ENCODE data around the gene SMIM12.

Gene SMIM12

DNA sequence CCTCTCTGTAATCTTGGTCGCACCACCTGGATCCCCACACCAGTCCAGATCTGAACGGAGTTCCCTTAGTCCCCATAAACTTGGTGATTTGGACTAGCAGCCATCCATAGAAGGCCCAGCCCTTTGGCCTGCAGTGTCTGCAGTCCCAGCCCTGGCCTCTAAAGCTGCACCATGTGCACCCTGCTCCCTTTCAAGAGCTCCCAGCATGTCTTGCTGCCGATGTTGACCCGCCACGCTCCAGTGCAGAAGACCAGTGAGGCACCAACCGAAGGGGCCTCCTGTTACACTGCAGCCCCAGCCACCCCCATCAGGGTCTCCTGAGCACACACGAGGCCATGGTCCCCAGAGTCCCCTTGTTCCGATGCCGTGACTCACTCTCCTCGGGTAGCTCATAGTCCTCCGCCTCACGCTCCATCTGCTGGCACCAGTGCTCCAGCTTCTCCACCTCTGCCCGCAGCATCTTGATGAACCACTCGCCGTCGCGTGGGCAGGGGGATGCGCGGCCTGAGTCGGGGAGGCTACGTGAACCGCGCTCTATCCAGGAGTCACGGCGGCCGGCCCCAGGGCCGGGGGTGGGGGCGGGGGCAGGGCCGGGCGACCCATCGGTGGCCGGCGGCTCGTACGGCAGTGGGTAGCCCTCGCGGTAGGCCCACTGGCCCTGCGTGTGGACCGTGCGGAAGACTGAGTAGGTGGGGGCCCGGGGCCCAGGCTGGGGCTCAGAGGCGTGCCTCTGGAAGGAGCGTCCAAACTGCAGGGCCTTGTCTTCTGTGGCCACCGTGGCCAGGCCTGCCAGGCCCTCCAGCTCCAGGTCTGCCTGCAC lies 8.9 kb upstream of the SMIM12 start:
- TF ChIP-seq, protein P1, sequence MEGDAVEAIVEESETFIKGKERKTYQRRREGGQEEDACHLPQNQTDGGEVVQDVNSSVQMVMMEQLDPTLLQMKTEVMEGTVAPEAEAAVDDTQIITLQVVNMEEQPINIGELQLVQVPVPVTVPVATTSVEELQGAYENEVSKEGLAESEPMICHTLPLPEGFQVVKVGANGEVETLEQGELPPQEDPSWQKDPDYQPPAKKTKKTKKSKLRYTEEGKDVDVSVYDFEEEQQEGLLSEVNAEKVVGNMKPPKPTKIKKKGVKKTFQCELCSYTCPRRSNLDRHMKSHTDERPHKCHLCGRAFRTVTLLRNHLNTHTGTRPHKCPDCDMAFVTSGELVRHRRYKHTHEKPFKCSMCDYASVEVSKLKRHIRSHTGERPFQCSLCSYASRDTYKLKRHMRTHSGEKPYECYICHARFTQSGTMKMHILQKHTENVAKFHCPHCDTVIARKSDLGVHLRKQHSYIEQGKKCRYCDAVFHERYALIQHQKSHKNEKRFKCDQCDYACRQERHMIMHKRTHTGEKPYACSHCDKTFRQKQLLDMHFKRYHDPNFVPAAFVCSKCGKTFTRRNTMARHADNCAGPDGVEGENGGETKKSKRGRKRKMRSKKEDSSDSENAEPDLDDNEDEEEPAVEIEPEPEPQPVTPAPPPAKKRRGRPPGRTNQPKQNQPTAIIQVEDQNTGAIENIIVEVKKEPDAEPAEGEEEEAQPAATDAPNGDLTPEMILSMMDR (IDR thresholded peaks at IDR 0.05; ENCODE audit: low read length, missing control alignments): no peak
- H3K4me3 ChIP-seq (replicated peaks; ENCODE audit: low read depth, low read length): no peak overlapping the region
- no peak for DNase-seq (ENCODE audit: low read depth)

DNA sequence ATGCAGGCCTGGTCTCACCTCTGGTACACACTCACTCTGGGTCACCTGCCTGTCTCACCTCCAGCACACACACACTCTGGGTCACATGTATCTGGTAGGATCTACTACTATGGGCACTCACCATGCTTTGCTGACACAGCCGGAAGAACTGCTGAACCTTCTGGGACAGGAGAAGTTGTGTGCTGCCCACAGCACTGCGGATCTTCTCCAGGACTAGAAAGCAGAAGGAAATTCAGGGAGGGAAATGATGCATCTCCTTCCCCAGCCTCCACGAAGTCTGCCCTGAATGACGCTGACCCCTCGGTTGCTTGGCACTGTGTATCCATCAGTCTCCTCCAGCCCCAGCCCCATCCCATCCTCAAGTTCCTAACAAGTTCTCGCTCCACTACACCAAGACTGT lies 7.9 kb upstream of the SMIM12 start:
- TF ChIP-seq, protein P1 (IDR thresholded peaks at IDR 0.05; ENCODE audit: low read length, missing control alignments): no peak
- H3K4me3 ChIP-seq (replicated peaks; ENCODE audit: low read depth, low read length): no peak overlapping the region
- DNase-seq (ENCODE audit: low read depth): no peak

DNA sequence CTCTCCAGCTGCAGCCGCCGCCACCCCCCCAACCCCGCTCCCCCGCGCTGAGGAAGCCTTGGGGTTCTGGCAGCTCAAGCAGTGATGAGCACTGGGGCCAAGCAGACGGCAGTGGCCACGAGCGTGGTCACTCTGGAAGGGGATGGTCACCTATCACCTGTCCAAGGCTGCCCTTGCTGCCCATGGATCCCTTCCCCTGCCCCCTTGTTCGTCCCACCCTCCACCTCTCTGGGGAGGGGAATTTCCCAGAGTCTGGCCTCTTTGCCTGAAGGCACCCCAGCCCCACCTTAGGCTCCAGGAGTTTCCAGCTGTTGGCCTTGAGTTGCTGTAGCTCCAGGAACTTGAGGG lies 7.2 kb upstream of the SMIM12 start:
- no peak for DNase-seq (ENCODE audit: low read depth)
- TF ChIP-seq, protein P1 (IDR thresholded peaks at IDR 0.05; ENCODE audit: low read length, missing control alignments): no peak
- peak overlapping the region; percentile 66 for H3K4me3 ChIP-seq (replicated peaks; ENCODE audit: low read depth, low read length)

DNA sequence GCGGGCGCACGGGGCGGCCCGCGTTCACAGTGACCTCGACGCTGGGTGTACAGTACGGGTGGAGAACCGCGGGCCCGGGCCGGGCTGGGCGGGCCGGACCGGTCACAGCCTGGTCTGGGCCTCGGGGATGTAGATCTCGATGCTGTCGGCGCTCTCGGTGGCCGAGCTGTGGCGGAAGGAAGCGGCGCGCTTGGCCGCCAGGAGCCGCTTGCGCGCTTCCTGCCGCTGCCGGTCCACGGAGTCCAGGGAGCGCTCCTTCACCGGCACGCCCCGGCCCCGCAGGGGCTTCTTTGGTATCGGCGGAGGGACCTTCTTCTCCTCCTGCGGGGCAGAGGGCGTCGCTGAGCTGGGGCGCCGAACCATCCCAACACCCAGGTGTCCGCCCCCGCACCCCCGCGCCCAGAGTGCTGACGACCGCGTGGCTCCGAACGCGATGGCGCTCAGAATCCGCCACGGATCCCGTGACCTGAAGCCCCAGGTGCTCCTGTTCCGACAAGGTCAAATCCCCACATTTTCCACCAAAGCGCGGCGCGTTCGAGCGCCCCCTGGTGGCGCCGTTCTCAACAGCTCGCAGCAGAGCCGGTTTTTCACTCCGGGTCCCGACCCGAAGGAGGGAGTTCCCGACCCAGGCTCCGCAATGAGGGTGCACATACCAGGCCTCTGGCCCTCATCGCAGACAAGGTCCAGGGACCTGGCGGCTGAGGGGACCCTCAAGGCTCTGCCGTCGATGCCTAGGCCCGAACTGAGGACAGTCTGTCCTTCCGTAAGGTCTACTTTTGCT lies 6.6 kb upstream of the SMIM12 start:
- TF ChIP-seq, protein P1 (IDR thresholded peaks at IDR 0.05; ENCODE audit: low read length, missing control alignments): peak; percentile 92
- H3K4me3 ChIP-seq (replicated peaks; ENCODE audit: low read depth, low read length): peak overlapping the region; percentile 66
- DNase-seq (ENCODE audit: low read depth): peak; percentile 77

DNA sequence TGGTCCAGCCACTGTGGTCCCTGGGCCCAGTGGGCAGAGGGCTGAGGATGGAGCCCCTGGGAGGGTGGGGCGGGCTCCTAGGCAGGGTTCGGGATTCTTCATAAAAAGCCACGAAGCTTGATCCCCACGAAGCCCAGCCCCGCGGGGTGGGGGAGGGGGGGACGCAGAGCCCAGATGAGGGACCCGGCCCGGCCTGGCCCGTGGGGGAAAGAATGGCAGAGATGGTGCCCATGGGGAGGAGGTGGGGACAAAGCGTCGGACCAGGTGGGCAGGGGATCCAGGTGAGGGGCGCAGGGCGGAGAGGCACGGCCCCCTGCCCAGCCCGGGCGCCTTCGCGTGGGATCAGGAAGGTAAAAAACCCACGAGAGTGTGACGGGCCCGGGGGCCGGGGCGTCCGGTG lies 6.0 kb upstream of the SMIM12 start:
- DNase-seq (ENCODE audit: low read depth): no peak
- peak overlapping the region; percentile 66 for H3K4me3 ChIP-seq (replicated peaks; ENCODE audit: low read depth, low read length)
- TF ChIP-seq, protein P1 (IDR thresholded peaks at IDR 0.05; ENCODE audit: low read length, missing control alignments): no peak

DNA sequence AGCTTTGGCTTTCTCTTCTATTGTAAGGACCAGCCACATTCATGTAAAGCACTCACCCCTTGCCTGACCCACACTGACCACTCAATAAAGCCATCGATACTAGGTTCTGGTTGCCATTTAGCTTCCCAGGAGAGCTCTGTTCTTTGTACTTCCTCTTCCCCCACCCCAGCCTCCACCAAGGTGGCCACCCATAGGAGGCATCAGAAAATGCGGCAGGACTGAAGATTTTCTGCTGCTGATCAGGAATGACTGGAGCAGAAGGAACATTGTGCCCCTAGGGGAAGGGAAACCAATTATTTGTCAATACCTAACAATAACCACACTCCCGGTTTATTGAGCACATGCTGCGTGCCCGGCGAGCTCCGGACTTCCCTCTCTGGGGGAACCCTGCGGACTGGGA lies 5.2 kb upstream of the SMIM12 start:
- DNase-seq (ENCODE audit: low read depth): no peak
- TF ChIP-seq, protein P1 (IDR thresholded peaks at IDR 0.05; ENCODE audit: low read length, missing control alignments): no peak
- H3K4me3 ChIP-seq (replicated peaks; ENCODE audit: low read depth, low read length): no peak overlapping the region

Data from fibroblast of pulmonary artery (primary cell).